Astrocyte (in vitro differentiated cells and primary cell): ENCODE measurements around the gene IGFALS.

Experiments
- EZH2 ChIP-seq: IDR thresholded peaks from 2 replicates; pipeline ENCODE4 v1.6.1; 2012; ENCODE audit warnings: mild to moderate bottlenecking, low read length, inconsistent platforms; ENCODE audit not compliant: insufficient read depth
- TF ChIP-seq, protein P1 (sequence below): IDR thresholded peaks from 2 replicates; pipeline ENCODE4 v1.5.1; 2011; ENCODE audit warnings: low read depth, mild to moderate bottlenecking, inconsistent platforms, low read length, moderate library complexity; ENCODE audit not compliant: insufficient read depth

DNA sequence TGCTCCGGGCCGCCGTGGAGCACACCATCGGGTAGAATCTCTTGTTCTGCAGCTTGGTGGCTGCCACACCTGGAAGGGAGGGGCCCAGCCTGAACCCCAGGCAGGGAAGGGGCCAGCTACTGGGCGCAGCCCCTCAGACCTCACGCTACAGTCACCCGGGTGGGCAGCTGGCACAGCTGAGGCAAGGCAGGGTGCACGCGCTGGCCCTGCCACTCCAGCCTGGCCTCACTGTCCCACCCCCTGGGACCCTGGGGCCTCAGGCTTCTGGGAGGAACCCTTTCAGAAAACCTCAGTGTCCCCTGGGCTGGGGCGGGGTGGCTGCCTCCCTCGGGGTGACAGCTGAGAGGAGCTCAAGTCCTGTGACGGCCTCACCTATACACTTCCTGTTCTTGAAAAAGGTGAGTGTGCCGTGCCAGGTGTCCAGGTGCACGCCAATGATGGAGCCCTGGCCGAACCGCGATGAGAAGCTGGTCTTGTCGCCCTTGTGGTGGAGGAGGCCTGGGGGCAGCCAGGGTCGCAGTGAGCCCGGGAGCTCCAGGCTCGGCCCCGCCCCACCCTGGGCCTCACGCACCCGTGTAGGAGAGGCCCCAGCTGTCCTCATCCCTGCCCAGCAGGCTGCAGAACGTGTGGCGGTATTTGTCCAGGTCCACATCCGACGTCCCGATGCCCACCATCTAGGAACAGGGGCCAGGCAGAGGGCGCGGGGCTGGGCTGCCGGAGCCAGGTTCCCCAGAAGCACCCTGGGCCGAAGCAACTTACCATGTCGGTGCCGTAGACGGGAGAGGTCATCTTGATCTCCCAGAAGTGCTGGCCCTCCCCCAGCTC, 15.9 kb downstream of the IGFALS start:
- TF ChIP-seq, protein P1, sequence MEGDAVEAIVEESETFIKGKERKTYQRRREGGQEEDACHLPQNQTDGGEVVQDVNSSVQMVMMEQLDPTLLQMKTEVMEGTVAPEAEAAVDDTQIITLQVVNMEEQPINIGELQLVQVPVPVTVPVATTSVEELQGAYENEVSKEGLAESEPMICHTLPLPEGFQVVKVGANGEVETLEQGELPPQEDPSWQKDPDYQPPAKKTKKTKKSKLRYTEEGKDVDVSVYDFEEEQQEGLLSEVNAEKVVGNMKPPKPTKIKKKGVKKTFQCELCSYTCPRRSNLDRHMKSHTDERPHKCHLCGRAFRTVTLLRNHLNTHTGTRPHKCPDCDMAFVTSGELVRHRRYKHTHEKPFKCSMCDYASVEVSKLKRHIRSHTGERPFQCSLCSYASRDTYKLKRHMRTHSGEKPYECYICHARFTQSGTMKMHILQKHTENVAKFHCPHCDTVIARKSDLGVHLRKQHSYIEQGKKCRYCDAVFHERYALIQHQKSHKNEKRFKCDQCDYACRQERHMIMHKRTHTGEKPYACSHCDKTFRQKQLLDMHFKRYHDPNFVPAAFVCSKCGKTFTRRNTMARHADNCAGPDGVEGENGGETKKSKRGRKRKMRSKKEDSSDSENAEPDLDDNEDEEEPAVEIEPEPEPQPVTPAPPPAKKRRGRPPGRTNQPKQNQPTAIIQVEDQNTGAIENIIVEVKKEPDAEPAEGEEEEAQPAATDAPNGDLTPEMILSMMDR = no peak
- TF ChIP-seq EZH2 = no peak
